ENCODE measurements around the gene PLXNB2. TPM values are rescaled to one million over a fixed set of nuclear protein-coding genes. Genes with fewer than 3 reads are reported as not detected.

PLXNB2 gene
- total RNA-seq, 1 experiment from 2014 or later, result 227 TPM

DNA sequence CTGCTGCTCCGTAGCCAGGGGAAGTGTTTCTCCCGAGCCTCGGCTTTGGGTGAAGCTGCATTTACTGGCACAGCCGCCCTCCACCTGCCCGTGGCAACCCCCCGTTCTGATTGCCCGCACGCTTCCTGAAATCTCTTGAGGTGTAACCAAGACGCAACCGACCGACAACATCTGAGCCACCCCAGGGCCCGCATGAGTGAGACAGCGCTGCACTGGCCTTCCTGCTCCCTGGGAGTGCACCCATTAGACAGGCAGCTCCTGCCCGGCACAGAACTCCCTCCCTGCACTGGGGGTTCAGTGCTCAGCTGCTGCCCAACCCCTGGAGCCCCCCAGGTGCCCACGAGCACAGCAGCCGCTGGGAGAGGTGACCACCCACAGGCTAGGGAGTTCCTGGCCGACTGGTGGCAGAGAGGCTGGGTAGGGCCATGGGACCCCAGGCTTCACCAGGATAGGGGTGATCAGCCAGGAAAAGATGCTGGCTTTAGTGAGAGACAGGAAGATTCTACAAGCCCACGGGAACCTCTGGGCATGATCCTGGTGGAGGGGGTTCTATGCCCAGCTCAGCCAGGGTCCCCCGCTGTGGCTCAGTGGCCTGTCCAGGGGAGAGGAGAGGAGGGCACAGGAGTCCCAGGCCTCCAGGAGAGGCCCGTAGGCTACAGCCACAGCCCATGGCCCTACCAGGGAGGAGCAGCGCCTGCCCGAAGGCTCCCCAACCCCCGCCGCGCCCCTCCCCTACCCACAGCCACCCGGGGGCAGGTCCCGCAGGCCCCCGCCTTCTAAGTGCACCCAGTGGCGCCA is 14.6 kb downstream of the PLXNB2 start:
- no TSS peak for BruUV-seq (replicated peaks)
- CTCF ChIA-PET, result no interaction called here
- H3K36me3 ChIP-seq (ENCODE audit: control insufficient read depth, insufficient read depth, low read length), result no peaks in the 10 kb centered on the region; the same call in 1 of the 2 replicates
- DNase-seq (ENCODE audit: low read depth, low spot score) (no peak), ATAC-seq (peak; percentile 25)
- no peaks in the 10 kb centered on the region for H3K27me3 ChIP-seq (ENCODE audit: control insufficient read depth, insufficient read depth, low read length)
- H3K4me3 ChIP-seq (ENCODE audit: low read depth in 2 of 2, low read length in 2 of 2), result peak overlapping the region in 1 of 2 experiments; percentile 16; a peak in 2 of 4 replicates
- in situ Hi-C loops (cut with HindIII; ENCODE audit: low pct_unique_long_range_greater_than_20kb, low sequenced_read_pairs) (no loop called here), intact Hi-C loops (cut with micrococcal nuclease; ENCODE audit: unreplicated experiment) (no loop called here)
- TF ChIP-seq, protein P1, sequence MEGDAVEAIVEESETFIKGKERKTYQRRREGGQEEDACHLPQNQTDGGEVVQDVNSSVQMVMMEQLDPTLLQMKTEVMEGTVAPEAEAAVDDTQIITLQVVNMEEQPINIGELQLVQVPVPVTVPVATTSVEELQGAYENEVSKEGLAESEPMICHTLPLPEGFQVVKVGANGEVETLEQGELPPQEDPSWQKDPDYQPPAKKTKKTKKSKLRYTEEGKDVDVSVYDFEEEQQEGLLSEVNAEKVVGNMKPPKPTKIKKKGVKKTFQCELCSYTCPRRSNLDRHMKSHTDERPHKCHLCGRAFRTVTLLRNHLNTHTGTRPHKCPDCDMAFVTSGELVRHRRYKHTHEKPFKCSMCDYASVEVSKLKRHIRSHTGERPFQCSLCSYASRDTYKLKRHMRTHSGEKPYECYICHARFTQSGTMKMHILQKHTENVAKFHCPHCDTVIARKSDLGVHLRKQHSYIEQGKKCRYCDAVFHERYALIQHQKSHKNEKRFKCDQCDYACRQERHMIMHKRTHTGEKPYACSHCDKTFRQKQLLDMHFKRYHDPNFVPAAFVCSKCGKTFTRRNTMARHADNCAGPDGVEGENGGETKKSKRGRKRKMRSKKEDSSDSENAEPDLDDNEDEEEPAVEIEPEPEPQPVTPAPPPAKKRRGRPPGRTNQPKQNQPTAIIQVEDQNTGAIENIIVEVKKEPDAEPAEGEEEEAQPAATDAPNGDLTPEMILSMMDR (IDR thresholded peaks at IDR 0.05), result no peak
- TF ChIP-seq, protein P2, sequence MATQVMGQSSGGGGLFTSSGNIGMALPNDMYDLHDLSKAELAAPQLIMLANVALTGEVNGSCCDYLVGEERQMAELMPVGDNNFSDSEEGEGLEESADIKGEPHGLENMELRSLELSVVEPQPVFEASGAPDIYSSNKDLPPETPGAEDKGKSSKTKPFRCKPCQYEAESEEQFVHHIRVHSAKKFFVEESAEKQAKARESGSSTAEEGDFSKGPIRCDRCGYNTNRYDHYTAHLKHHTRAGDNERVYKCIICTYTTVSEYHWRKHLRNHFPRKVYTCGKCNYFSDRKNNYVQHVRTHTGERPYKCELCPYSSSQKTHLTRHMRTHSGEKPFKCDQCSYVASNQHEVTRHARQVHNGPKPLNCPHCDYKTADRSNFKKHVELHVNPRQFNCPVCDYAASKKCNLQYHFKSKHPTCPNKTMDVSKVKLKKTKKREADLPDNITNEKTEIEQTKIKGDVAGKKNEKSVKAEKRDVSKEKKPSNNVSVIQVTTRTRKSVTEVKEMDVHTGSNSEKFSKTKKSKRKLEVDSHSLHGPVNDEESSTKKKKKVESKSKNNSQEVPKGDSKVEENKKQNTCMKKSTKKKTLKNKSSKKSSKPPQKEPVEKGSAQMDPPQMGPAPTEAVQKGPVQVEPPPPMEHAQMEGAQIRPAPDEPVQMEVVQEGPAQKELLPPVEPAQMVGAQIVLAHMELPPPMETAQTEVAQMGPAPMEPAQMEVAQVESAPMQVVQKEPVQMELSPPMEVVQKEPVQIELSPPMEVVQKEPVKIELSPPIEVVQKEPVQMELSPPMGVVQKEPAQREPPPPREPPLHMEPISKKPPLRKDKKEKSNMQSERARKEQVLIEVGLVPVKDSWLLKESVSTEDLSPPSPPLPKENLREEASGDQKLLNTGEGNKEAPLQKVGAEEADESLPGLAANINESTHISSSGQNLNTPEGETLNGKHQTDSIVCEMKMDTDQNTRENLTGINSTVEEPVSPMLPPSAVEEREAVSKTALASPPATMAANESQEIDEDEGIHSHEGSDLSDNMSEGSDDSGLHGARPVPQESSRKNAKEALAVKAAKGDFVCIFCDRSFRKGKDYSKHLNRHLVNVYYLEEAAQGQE (IDR thresholded peaks at IDR 0.05; ENCODE audit: insufficient read depth in 1 of 2, low read depth in 2 of 2, low read length in 1 of 2), result no peak
- TF ChIP-seq SIN3A (IDR thresholded peaks at IDR 0.05; ENCODE audit: borderline replicate concordance, insufficient read depth, low read depth, low read length), result no peak
- TF ChIP-seq TCF7L2 (IDR thresholded peaks at IDR 0.05; ENCODE audit: low read depth, low read length), result no peak
- TF ChIP-seq POLR2AphosphoS5 (IDR thresholded peaks at IDR 0.05; ENCODE audit: low read depth, low read length), result no peak
- no peaks in the 10 kb centered on the region for H3K9me3 ChIP-seq (ENCODE audit: control insufficient read depth, insufficient read depth, low read depth, low read length)
- peaks cover 43% of the 10 kb centered on the region for H3K4me1 ChIP-seq (ENCODE audit: control insufficient read depth, insufficient read depth, low read length)
- peak overlapping the region; percentile 81 for H3K27ac ChIP-seq (ENCODE audit: low read length)
- POLR2A ChIA-PET, result interaction anchor here (0.6 kb wide), 1 partner anchor 12 kb away, joined by 5 read pairs; no protein-coding TSS in a partner anchor

DNA sequence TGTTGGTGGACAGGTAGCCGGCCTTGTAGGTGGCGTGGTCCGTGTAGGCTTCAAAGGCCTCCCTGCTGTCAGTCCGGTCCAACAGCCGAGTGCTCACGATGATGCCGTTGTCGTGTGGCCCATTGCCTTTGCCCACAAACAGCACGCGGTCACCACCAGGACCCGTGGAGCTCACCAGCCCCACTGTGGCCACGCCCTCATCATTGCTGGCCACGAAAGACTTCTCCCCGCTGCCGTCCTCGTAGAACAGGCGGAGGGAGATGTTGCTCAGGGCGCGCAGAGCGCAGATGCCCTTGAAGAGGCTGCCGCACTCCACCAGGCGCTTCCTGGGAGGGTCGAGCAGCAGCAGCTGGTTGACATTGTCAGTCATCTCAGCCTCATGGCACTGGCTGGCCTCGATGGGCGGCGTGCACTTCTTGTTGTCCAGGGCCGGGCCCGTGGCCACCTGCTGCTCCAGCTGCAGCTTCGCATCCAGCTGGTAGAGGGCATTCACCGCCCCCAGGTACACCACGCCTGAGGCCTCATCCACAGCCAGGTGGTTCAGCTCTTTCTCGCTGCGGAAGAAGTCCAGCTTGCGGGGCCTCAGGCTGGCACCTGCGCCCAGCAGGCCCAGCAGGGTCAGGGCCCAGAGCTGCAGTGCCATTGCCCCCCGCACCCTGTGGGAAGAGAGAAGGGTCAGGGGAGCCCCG is 17.4 kb downstream of the PLXNB2 start:
- BruUV-seq (replicated peaks), result TSS peak; percentile 56
- Histone ChIP-seq H3K27me3 (ENCODE audit: control insufficient read depth, insufficient read depth, low read length) (no peaks in the 10 kb centered on the region), H3K27ac (ENCODE audit: low read length) (no peak overlapping the region), H3K4me3 (ENCODE audit: low read depth in 2 of 2, low read length in 2 of 2) (no peak overlapping the region), H3K36me3 (ENCODE audit: control insufficient read depth, insufficient read depth, low read length) (no peaks in the 10 kb centered on the region; the same call in 1 of the 2 replicates), H3K9me3 (ENCODE audit: control insufficient read depth, insufficient read depth, low read depth, low read length) (no peaks in the 10 kb centered on the region), H3K4me1 (ENCODE audit: control insufficient read depth, insufficient read depth, low read length) (peaks cover 22% of the 10 kb centered on the region)
- ChIA-PET CTCF (no interaction called here), POLR2A (no interaction called here)
- in situ Hi-C loops (cut with HindIII; ENCODE audit: low pct_unique_long_range_greater_than_20kb, low sequenced_read_pairs), result no loop called here
- intact Hi-C loops (cut with micrococcal nuclease; ENCODE audit: unreplicated experiment), result no loop called here
- ATAC-seq (no peak), DNase-seq (ENCODE audit: low read depth, low spot score) (no peak)
- no peak for TF ChIP-seq SIN3A (IDR thresholded peaks at IDR 0.05; ENCODE audit: borderline replicate concordance, insufficient read depth, low read depth, low read length)
- TF ChIP-seq, protein P1 (IDR thresholded peaks at IDR 0.05), result no peak

Data from Panc1 (cell line).